Activated CD8-positive, alpha-beta memory T cell treated with anti-CD3 and anti-CD28 coated beads, Interleukin-2, amount 50 U/mL, for 24 hours (primary cell): ENCODE data around the gene FBXL15.

Experiments used
- DNase-seq: peaks from one replicate; pipeline ENCODE4 v3.0.0-alpha.2; 2020; ENCODE audit errors: extremely low read depth

Gene FBXL15, protein sequence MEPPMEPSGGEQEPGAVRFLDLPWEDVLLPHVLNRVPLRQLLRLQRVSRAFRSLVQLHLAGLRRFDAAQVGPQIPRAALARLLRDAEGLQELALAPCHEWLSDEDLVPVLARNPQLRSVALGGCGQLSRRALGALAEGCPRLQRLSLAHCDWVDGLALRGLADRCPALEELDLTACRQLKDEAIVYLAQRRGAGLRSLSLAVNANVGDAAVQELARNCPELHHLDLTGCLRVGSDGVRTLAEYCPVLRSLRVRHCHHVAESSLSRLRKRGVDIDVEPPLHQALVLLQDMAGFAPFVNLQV

DNA sequence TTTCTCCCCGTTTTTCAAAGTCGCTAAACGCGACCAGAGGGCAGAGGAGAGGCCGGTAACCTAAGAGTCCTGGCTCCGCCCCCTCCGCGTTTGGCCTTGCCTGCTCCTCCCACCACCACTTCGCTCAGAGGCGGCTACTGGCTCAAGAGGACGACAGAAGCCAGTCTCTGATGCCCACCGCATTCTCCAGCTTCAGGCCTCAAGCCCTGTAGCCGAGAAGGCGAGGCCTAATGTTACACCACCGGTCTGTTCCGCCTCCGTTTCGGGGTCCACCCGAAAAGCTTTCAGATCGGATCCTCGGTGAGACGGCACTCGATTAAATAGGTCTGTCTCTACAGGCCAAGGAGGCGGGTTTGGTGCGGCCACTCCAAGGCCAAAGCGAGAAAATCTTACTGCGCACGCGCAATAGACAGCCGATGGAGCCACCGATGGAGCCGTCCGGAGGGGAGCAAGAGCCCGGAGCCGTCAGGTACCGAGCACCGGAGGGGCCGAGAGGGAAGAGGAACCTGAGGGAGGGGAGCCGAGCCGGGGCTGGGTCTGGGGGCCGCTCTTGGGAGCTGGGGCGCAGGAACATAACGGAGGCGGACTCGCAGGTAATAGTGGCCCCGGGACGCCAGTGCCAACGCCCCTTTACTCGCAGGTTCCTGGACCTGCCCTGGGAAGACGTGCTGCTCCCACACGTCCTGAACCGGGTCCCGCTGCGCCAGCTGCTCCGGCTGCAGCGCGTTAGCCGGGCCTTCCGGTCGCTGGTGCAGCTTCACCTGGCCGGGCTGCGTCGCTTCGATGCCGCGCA, at the start of gene FBXL15:
Gene FBXL15, plus strand, starts transcription at position 123 of the 793 bp plus-strand sequence. Its CDS starts 294 bp downstream, at position 417.
- DNase-seq, result peak; percentile 97

- DNase-seq, result no peak
Observed at GRCh38 chr10:102371295-102371694, 49.3 kb upstream of the FBXL15 start.

GRCh38 chr10:102375250-102375649, 45.4 kb upstream of the FBXL15 start:
- no peak for DNase-seq

GRCh38 chr10:102375867-102376266, 44.8 kb upstream of the FBXL15 start:
- DNase-seq, result no peak

DNA sequence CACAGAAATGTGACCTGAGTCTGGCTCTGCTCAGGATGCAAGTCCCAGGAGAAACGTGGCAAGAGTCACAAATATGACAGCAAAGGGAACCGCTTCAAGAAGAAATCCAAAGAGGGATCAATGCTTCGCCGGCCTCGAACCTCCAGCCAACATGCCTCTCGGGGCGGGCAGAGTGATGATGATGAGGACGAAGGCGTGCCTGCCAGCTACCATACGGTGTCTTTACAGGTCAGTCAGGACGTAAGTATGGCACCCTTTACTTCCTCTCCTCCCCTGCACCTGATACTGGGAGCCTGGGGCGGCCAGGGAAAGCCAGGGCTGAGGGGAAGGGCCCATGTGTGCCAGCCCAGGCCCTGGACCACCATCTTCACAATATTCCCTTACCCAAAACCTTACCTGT, 43.7 kb upstream of the FBXL15 start:
- no peak for DNase-seq

DNA sequence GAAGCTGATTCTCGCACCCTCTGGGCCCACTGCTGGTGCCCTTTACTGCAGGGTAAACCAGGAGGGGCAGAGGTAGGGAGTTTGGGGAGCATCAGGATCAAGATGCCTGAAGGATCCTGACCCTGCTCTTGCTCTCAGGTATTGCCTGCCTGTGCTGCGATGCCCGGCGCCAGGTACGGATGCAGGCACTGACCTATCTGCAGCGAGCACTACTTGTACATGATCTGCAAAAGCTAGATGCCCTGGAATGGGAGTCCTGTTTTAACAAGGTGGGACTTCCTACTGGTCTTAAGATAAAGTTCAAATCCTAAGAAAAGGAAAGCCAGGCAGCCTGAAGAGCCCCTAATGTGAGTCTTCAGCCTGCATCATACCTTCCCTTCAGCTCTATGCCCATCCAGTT, 41.3 kb upstream of the FBXL15 start:
- DNase-seq, result no peak

DNA sequence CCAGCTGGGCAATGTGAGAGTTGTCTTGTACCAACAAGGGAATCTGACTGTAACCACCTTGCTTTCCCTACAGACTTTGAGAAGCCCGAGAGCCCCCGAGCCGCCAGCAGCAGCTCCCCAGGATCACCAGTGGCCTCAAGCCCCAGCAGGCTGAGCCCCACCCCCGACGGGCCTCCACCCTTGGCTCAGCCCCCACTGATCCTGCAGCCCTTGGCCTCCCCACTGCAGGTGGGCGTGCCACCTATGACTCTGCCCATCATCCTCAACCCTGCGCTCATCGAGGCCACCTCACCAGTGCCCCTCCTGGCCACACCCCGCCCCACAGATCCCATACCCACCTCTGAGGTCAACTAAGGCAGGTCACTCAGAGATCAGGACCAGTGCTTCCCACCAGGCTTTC, 38.7 kb upstream of the FBXL15 start:
- DNase-seq, result no peak

GRCh38 chr10:102382871-102383270, 37.8 kb upstream of the FBXL15 start:
- no peak for DNase-seq

DNA sequence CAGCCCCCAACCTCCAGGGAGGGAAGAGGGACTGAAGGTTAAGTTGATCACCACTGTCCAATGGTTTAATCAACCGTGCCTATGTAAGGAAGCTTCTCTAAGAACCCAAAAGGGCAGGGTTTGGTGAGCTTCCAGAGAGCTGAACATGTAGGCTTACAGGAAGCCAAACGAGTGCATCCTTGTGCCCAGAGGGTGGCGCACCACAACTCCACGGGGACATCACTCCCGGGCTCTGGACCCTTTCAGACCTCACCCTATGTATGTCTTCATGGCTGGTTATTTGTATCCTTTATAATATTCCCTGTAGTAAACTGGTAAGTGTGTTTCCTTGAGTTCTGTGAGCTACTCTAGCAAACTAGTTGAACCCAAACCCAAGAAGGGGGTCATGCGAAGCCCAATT, 36.6 kb upstream of the FBXL15 start:
- no peak for DNase-seq

DNA sequence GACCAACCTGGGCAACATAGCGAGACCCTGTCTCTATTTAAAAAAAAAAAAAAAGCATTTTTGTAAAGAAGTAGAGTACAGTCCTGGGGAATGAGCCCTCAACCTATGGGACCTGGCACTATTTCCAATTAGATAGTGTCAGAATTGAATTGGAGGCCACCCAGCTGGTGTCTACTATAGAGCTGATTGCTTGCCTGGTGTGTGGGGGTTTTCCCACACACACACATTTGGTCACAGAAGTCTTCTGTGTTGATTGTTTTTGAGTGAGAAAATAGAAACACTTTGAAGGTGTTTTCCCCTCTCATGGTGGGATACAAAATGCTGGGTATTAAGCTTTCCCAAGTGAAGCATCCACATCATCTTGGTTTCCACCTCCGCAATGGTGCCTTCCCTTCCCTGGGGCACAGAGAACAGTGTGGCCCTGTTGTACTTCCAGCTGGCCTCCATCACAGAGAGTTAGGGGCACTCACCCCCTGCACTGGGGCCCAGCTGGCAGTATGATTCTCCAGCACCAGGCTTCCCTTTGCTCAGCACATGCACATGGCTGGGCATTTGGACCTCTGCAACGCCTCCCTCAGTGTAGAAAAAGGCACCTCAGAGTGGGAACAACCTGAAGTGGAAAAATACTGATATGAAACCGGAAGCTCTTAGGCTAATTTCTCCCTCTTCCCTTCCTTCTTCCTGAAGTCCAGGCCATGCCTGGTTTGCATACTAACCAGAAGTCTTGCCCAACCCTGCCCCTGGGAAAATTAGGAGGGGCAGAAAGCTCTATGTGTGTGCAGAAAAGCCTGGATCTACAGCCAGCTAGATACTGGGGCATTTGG, 35.8 kb upstream of the FBXL15 start:
- no peak for DNase-seq

- no peak for DNase-seq
Observed at GRCh38 chr10:102389894-102390293, 30.7 kb upstream of the FBXL15 start.

- no peak for DNase-seq
Observed at GRCh38 chr10:102392306-102392705, 28.3 kb upstream of the FBXL15 start.

DNA sequence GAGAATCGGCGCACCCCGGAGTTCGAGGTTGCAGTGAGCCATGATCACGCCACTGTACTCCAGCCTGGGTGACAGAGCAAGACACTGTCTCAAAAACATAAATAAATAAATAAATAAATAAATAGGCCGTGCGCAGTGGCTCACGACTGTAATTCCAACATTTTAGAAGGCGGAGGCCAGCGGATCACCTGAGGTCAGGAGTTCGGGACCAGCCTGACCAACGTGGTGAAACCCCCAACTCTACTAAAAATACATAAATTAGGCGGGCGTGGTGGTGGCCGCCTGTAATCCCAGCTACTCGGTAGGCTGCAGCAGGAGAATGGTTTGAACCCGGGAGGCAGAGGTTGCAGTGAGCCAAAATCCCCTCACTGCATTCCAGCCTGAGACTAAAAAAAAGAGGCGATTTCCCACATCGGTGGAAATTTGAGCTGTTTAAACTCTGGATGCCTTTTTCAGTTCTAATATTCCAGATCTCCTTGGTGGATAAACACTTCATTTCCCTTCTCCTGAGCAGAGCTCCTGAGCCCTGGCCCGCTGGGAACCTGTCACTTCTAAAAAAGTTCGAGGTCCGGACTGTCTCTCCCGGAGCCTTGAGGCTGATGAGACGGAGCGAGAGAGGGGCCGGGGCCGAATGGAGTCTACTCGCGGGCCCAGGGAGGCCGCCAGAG, 27.1 kb upstream of the FBXL15 start:
- DNase-seq, result no peak

DNA sequence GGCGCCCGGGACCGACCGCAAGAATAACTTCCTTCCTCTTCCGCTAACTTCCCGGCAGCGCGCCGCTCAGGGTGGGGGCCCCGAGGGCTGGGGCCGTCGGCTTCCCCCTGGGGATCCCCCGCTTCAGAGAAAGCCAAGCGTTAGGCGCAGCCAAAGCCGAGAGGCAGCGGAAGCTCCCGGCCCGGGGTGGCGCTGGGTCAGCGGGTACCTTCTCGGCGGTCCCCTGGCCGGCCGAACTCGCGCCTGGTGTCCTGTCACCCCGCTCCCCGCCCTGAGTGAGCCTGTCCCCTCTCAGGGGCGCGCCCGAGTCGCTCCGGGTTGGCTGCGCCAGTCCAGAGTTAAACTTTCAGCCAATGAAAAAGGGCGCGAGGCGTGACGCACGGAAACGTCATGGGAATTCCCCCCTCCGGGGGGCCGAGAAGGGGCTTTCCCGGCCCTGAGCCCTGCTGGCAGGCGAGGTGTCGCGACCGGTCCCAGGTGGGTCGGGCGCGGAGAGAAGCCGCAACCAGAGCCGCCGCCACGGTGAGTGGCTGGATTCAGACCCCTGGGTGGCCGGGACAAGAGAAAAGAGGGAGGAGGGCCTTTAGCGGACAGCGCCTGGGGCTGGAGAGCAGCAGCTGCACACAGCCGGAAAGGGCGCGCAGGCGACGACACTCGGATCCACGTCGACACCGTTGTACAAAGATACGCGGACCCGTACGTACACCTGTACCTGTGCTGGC, 26.4 kb upstream of the FBXL15 start:
- peak; percentile 99 for DNase-seq

- DNase-seq, result peak; percentile 31
Observed at GRCh38 chr10:102394801-102395399, 25.7 kb upstream of the FBXL15 start.

GRCh38 chr10:102395400-102396316, 25.0 kb upstream of the FBXL15 start, which contains the start of gene NFKB2:
TSS of gene NFKB2 (plus strand) at chr10:102395705. CDS start at chr10:102395960, 255 bp downstream.
- peak; percentile 76 for DNase-seq

DNA sequence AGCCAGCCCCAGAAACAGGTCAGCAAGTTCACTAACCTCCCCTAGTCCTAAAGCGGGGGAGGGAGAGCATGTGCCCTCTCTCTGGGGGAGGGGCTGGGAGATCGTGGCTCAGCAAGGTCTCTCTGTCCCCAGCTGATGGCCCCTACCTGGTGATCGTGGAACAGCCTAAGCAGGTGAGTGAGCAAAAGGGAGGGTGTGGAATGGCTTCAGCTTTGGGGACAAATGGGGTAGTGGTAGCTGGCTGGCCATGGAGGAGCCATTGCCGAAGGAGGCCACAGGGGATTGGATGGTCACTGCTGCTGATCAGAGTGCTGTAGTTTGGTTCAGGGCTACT, 24.4 kb upstream of the FBXL15 start:
- no peak for DNase-seq

DNA sequence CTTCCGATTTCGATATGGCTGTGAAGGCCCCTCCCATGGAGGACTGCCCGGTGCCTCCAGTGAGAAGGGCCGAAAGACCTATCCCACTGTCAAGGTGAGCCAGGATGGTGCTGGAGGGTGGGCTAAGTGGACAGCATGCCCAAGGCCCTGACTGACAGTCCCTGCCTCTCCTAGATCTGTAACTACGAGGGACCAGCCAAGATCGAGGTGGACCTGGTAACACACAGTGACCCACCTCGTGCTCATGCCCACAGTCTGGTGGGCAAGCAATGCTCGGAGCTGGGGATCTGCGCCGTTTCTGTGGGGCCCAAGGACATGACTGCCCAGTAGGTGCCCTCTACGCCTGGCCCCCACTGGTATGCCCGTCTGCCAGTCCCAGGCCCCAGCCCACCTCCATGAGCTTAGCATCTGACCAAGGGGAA, 23.9 kb upstream of the FBXL15 start:
- DNase-seq, result no peak
